Mucosa of rectum (tissue), 2 donors: ENCODE results near the gene HIRA.
A peak's percentile ranks its signal among the peaks of the same experiment; 100 is the strongest.
"Not testable (repeated sequence)": the region's sequence is repeated elsewhere in the genome, so short reads cannot be mapped to it uniquely, and the experiment has no call there.

Experiments used
- H3K27ac ChIP-seq, 2 donors: one replicate each; pipeline ENCODE4 v1.7.0; 2013; ENCODE audit warnings: inconsistent platforms in 2 of 2, low read depth in 2 of 2, low read length in 2 of 2
- H3K27me3 ChIP-seq, 2 donors: one replicate each; pipeline ENCODE4 v1.7.0; 2013; ENCODE audit warnings: low read length in 2 of 2; ENCODE audit not compliant: control insufficient read depth in 2 of 2, insufficient read depth in 2 of 2
- H3K36me3 ChIP-seq, 2 donors: one replicate each; pipeline ENCODE4 v1.7.0; 2013; ENCODE audit warnings: low read length in 2 of 2; ENCODE audit not compliant: control insufficient read depth in 2 of 2, insufficient read depth in 2 of 2
- H3K4me1 ChIP-seq, 2 donors: one replicate each; pipeline ENCODE4 v1.7.0; 2013; ENCODE audit warnings: low read length in 2 of 2, mild to moderate bottlenecking in 1 of 2; ENCODE audit not compliant: control insufficient read depth in 2 of 2, insufficient read depth in 2 of 2
- H3K4me3 ChIP-seq, 2 donors: one replicate each; pipeline ENCODE4 v1.7.0; 2013; ENCODE audit warnings: low read length in 2 of 2
- H3K9ac ChIP-seq, 2 donors: one replicate each; pipeline ENCODE4 v1.7.0; 2013; ENCODE audit warnings: low read length in 2 of 2, low read depth in 1 of 2, mild to moderate bottlenecking in 1 of 2
- H3K9me3 ChIP-seq, 2 donors: one replicate each; pipeline ENCODE4 v1.7.0; 2013; ENCODE audit warnings: low read length in 2 of 2; ENCODE audit not compliant: control insufficient read depth in 2 of 2
- donor health status: healthy.
- donor health status: Normal muscosa, but diverticular disease.

Gene HIRA

DNA sequence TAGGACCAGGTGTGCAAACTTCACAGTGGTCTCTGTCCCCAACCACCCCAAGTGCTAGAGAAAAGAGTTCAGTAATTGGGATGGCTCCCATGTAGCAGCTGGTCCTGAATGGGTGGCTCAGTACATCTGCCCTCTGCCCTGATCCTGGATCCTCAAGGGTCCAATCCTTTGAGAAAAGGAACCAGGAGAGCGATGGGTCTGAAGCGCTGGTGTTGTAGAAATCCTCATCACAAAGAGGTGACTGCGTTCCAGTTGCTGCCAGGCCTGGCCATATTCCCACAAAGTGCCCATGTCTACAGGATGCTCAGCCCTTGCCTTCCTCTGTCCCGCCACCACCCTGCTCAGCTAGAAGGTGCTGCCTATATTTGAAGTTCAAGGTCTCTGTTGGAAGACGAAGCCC lies 22.2 kb upstream of the HIRA start:
- no peak overlapping the region for H3K4me3 ChIP-seq
- H3K9ac ChIP-seq = no peak overlapping the region
- no peaks in the 10 kb centered on the region for H3K27me3 ChIP-seq
- no peak overlapping the region for H3K27ac ChIP-seq
- H3K36me3 ChIP-seq = peaks cover 53 to 60% of the 10 kb centered on the region in 2 donors
- no peaks in the 10 kb centered on the region for H3K9me3 ChIP-seq
- H3K4me1 ChIP-seq = peaks cover 0 to under 1% of the 10 kb centered on the region in 2 donors

DNA sequence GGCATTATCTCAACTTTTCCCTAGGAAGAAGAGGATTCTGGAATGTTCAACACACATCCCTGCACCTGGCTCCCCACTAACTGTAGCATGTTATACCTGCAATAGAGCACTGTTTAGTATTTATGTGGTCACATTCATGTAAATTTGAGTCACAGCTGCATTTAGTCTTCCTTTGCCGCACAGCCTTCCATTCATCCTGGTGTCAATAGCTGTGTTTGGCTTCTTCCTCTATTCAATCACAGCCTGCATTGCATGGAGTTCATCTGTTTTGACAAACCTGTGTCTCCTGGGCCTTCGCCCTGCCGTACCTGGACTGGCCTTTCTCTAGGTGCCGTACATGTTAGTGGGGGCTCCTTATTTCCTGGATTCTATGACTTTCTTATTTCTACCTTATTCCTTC lies 20.0 kb upstream of the HIRA start:
- Histone ChIP-seq H3K36me3 (peaks cover 40 to 47% of the 10 kb centered on the region in 2 donors), H3K4me3 (no peak overlapping the region), H3K4me1 (peaks cover 5 to 12% of the 10 kb centered on the region in 2 donors), H3K27me3 (no peaks in the 10 kb centered on the region), H3K9me3 (no peaks in the 10 kb centered on the region), H3K9ac (no peak overlapping the region), H3K27ac (no peak overlapping the region)

DNA sequence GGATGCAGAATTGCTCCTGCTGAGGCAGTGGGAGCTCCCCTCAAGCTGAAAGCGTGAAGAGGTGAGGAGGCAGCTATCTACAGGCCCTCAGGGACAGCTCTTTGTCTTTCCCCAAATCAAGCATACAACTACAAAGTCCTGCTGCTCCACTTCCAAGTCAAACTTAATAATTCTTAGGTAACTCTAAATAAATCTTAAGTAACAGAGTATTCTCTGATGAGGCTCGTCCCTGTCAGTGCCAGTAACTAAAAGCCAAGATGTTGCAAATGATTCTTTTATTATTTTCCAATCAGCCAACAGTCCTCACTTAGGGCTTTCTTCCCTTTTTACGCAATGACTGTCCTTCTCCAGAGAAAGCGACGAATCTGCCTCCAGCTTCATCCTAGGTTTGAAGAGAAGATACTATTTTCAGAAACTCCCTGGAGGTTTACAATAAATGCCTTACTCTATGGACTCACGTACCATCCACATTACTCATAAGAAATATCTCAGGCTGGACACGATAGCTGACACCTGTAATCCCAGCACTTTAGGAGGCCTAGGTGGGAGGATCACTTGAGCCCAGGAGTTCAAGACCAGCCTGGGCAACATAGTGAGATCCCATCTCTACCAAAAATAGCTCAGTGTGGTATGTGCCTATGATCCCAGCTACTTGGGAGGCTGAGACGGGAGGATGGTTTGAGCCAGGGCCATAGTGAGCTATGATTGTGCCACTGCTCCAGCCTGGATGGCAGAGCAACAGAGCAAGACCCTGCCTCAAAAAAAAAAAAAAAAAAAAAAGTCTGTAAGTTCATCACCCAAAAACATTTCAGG lies 19.0 kb upstream of the HIRA start:
- Histone ChIP-seq H3K4me3 (no peak overlapping the region), H3K36me3 (peaks cover 30 to 37% of the 10 kb centered on the region in 2 donors), H3K27ac (no peak overlapping the region), H3K9ac (no peak overlapping the region), H3K9me3 (no peaks in the 10 kb centered on the region), H3K4me1 (peaks cover 9 to 19% of the 10 kb centered on the region in 2 donors), H3K27me3 (no peaks in the 10 kb centered on the region)

DNA sequence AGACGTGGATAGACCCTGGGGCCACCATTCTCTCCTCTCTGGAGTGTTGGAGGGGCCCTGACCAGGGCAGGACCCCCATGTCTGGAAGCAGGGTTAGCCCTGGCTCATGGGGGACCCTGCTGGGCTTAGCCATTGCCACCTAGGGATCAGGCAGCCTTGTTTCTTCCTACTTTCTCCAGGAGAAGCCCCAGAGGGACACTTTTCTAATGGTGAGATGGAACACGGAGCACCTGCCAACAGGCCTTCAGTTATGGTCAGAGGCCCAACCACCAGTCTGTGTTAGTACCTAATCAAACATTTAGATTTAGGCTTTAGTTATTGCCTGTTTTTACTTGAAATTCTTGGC lies 17.9 kb upstream of the HIRA start:
- H3K27ac ChIP-seq = no peak overlapping the region
- no peak overlapping the region for H3K4me3 ChIP-seq
- H3K9ac ChIP-seq = no peak overlapping the region
- H3K4me1 ChIP-seq = peaks cover 9 to 19% of the 10 kb centered on the region in 2 donors
- no peaks in the 10 kb centered on the region for H3K27me3 ChIP-seq
- peaks cover 19 to 29% of the 10 kb centered on the region in 2 donors for H3K36me3 ChIP-seq
- no peaks in the 10 kb centered on the region for H3K9me3 ChIP-seq

DNA sequence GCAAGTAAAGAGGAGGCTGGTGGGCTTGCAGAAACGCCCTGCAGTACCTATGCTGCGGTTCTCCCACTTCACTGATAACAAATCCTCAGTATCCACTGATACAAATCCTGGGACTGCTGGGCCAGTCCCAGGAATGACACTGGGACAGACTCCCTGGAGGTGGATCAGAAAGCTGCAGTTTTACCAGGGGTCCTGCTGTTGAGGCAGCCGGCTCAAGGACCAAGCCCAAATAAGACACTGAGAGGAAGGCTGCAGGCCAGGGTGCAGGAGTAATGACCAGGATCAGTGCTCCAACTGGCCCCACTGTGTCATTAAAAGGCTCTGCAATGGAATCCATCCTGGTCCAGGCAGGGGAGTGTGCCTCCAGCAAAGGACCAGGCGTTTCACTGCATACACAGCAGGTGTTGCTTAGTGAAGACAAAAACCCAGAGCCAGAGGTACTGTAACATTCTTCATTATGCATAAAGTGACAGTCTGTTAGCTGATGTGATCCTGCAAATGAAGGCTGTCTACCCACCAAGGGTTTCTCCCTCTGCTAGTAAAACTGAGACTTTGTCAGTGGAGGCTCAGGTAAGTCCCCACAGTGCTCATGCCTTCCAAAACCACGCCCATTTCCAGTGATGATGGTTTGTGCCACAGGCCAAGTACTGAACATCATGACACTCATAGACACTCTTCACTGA lies 17.3 kb upstream of the HIRA start:
- peak overlapping the region in 1 of 2 donors; percentile 94 for H3K4me3 ChIP-seq
- H3K4me1 ChIP-seq = peaks cover 9 to 19% of the 10 kb centered on the region in 2 donors
- no peaks in the 10 kb centered on the region for H3K9me3 ChIP-seq
- H3K36me3 ChIP-seq = peaks cover 18 to 29% of the 10 kb centered on the region in 2 donors
- no peaks in the 10 kb centered on the region for H3K27me3 ChIP-seq
- H3K27ac ChIP-seq = no peak overlapping the region
- H3K9ac ChIP-seq = no peak overlapping the region

DNA sequence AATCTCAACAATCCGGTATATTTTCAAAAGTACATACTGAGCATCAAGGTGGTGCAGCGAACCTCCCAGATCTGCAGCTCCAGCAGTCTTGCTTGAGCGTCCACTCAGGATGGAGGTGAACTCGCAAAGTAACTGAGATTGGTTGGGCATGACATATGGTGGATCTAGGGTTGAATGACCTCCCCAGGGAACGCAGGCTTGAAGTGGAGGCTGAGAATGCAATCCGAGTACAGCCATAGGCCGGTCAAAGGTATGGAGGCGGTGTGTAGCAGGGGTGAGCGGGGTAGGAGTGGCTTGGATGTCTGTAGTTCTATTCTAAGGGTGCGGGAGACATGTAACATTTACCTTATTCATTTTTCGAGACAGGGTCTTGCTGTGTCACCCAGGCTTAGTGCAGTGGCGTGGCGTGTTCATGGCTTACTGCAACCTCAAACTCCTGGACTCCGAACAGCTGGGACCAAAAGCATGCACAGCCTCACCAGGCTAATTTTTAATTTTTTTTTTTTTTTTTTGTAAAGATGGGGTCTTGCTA lies 16.6 kb upstream of the HIRA start:
- Histone ChIP-seq H3K27me3 (no peaks in the 10 kb centered on the region), H3K36me3 (peaks cover 14 to 29% of the 10 kb centered on the region in 2 donors), H3K27ac (peak overlapping the region; percentile 92 to 93), H3K4me1 (peaks cover 9 to 19% of the 10 kb centered on the region in 2 donors), H3K9me3 (no peaks in the 10 kb centered on the region), H3K9ac (peak overlapping the region; percentile 89), H3K4me3 (peak overlapping the region; percentile 85 to 94)

DNA sequence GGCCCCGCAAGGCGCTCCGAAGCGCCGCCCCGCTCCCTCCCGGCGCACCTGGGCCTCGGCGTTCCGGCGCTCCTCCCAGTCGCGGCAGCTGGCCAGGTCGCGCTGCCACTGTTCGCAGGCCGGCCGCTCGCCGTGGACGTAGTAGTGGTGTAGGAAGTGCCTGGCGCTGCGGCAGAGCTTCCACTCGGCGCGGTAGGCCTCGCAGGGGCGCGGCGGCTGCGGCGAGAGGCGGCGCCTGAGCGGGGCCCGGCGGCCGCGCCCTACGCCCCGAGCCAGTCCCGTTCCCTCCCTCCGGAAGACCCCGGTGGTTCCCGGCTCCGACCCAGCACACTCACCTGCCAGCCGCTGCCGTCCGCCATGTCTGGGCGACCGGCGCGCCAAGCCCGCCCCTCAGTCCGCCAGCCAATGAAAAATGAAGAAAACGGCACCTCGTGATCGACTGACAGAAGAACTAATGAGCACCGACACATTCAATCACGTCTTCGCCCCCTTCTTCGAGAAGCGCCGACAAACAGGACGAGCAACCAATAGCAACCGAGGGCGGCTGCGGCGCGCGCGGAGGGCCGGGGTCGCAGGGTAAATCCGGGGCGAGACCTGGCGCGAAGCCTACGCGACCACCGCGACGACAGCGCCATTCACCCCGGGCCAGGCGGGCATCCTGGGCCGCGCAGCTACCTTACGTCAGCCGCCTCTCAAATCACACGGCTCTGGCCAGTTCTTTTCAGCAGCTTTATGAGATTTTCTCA lies 16.0 kb upstream of the HIRA start, which contains the start of gene C22orf39:
Gene C22orf39 (minus strand): TSS at position 382 of the 746 bp plus-strand sequence. CDS start 23 bp downstream, at position 359.
- Histone ChIP-seq H3K9me3 (no peaks in the 10 kb centered on the region), H3K4me3 (peak within 1 kb of the TSS; percentile 85 to 94), H3K27ac (peak within 1 kb of the TSS; percentile 92 to 93), H3K27me3 (no peaks in the 10 kb centered on the region), H3K4me1 (peaks cover 9 to 19% of the 10 kb centered on the region in 2 donors), H3K9ac (peak within 1 kb of the TSS; percentile 89), H3K36me3 (peaks cover 14 to 26% of the 10 kb centered on the region in 2 donors)

DNA sequence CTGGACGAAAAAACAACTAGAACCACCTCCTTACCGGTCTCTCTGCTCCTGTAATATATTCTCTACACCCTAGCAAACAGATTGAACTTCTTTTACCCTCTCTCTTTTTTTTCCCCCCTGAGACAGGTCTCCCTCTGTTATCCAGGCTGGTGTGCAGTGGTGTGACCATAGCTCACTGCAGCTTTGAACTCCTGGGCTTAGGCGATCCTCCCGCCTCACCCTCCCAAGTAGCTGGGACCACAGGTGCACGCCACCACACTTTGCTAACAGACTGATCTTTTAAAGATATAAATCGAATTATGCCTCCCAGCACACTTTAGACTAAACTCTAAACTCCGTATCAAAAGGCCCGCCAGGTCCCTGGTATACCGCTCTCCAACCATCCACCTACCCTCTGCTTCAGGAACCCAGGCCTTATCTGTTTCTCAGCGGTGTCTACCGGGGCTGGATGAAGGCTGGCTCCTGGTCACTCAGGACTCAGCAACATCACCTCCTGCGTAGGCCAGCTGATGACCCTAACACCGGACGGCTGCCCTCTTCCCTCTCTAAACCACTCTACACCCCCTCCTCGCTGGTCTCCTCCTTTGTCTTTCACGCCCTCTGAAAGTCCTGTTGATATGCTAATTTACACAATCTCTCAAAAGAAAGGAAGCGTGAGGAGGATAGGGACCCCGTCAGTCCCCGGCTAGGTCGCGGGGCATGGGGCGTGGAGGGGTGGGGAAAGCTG lies 15.2 kb upstream of the HIRA start:
- Histone ChIP-seq H3K4me3 (peak overlapping the region; percentile 85 to 94), H3K27ac (peak overlapping the region; percentile 92 to 93), H3K36me3 (peaks cover 12 to 28% of the 10 kb centered on the region in 2 donors), H3K27me3 (no peaks in the 10 kb centered on the region), H3K9ac (peak overlapping the region; percentile 89), H3K9me3 (no peaks in the 10 kb centered on the region), H3K4me1 (peaks cover 9 to 19% of the 10 kb centered on the region in 2 donors)

DNA sequence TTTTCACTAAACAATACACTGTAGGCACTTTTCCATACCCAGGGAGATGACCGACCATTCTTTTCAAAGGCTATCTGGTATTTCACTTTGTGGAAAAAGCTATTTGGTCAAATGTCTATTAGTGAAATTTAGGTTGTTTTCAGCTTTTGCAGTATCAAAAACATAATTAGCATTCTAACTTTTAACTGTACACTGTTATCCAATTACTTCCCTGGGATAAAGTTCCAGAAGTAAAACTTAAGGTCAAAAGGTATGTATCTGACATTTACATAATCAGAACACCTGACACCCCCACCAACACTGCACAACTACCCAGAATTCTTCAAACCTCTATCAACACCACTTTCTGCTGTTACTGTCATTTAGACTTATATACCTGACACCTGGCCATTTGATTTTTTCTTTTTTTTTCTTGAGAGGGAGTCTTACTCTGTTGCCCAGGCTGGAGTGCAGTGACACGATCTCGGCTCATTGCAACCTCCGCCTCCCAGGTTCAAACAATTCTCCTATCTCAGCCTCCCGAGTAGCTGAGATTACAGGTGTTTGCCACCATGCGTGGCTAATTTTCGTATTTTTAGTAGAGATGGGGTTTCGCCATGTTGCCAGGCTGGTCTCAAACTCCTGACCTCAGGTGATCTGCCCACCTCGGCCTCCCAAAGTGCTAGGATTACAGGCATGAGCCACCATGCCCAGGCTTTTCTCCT lies 13.9 kb upstream of the HIRA start:
- not testable (repeated sequence) for H3K4me3 ChIP-seq, H3K27ac ChIP-seq, H3K27me3 ChIP-seq, H3K9ac ChIP-seq, H3K9me3 ChIP-seq
- Histone ChIP-seq H3K36me3 (peaks cover 9 to 30% of the 10 kb centered on the region in 2 donors), H3K4me1 (peaks cover 9 to 19% of the 10 kb centered on the region in 2 donors)
